Measurements from ENCODE around the gene SAMD11. TPM values are rescaled to one million over a fixed set of nuclear protein-coding genes. Genes with fewer than 3 reads are reported as not detected.
"Not testable (repeated sequence)": the region's sequence is repeated elsewhere in the genome, so short reads cannot be mapped to it uniquely, and the experiment has no call there.

The SAMD11 gene
- total RNA-seq, 4 donors from 2014 or later, result 2.2 to 26.9 (median 3.0) TPM; not detected in 1

DNA sequence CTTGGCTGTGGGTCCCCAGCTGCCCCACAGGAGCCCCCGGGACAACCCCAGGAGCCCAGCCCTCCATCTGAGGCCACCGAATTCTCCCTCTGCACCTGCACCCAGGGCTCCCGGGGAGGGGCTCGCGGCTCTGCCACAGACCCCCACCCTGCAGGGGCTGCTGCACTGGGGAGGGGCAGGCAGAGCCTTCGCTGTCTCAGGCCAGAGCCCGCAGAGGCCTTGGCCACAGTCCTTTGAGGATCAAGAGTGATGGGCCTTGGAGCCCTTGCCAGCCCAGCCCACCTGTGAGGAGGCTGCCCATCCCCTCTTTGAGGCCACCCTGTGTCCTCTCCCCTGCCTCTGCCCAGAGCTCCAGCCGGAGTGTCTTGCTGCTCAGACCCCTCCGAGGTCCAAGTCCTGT lies 51.6 kb downstream of the SAMD11 start:
- no peak overlapping the region for H3K27ac ChIP-seq
- DNase-seq, result no peak

DNA sequence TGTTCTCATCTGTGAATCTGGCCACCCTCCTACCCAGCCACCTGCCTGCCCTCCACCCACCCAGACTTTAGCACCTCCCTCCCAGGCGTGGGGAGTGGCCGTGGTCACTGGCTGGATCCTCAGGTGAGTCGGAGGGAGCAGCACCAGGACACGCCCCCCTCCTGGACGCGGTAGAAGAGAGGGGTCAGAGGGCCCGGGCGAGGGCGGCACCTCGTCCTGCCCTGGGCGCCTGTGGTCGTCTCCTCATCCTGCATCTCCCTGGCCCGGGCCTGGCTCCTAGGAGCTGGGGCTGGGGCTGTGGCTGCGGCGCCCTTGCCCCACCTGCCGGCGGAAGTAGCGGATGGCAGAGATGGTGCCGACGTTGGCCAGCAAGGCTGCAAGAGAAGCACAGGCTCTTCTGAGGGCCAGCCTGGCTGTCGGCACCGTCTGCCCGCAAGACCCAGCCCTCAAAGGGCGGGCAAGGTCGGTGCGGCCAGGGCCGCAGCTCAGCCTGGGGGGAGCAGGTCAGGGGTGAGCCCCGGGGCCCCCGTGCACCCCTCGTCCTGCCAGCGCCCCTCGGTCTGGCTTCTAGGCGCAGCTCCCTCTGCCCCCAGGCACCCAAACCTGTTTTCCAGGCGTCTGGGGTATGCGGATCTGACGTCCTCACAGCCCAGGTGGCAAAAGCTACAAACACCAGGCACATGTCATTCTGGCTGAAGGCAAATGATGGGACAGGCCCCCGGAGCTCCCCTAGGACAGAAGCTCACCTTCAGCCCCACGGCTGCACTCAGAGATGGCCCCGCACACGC lies 52.4 kb downstream of the SAMD11 start:
- TF ChIP-seq POLR2A (IDR thresholded peaks at IDR 0.05), result no peak
- TF ChIP-seq, protein P1, sequence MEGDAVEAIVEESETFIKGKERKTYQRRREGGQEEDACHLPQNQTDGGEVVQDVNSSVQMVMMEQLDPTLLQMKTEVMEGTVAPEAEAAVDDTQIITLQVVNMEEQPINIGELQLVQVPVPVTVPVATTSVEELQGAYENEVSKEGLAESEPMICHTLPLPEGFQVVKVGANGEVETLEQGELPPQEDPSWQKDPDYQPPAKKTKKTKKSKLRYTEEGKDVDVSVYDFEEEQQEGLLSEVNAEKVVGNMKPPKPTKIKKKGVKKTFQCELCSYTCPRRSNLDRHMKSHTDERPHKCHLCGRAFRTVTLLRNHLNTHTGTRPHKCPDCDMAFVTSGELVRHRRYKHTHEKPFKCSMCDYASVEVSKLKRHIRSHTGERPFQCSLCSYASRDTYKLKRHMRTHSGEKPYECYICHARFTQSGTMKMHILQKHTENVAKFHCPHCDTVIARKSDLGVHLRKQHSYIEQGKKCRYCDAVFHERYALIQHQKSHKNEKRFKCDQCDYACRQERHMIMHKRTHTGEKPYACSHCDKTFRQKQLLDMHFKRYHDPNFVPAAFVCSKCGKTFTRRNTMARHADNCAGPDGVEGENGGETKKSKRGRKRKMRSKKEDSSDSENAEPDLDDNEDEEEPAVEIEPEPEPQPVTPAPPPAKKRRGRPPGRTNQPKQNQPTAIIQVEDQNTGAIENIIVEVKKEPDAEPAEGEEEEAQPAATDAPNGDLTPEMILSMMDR (IDR thresholded peaks at IDR 0.05), result peak; percentile 53 to 85 (median 77)
- no peak for TF ChIP-seq EP300 (IDR thresholded peaks at IDR 0.05; ENCODE audit: low read depth)
- TF ChIP-seq POLR2AphosphoS5 (IDR thresholded peaks at IDR 0.05), result no peak
- WGBS, 2 donors (ENCODE audit: low coverage in 1 of 2), result 9% methylated on average over 39 of the region's 40 CpGs; no CpG with 5 or more reads in 1 of the 2 donors
- Histone ChIP-seq H3K27ac (peak overlapping the region in 3 of 4 donors; percentile 43 to 60 (median 56)), H3K36me3 (no peaks in the 10 kb centered on the region), H3K9me3 (no peaks in the 10 kb centered on the region), H3K27me3 (peaks cover 58% of the 10 kb centered on the region), H3K4me1 (peaks cover 0 to 9% (median 7%) of the 10 kb centered on the region in 4 donors), H3K4me3 (peak overlapping the region in 2 of 4 donors; percentile 30 to 44)
- intact Hi-C loops (cut with DNase I; ENCODE audit: low total_unique reads), result no loop called here
- in situ Hi-C loops (cut with MboI; ENCODE audit: low pct_ligation_motif_present in 1 of 4, low pct_unique_long_range_greater_than_20kb in 1 of 4, low sequenced_read_pairs in 3 of 4), result no loop called here
- peak; percentile 67 for DNase-seq

More for the DNA sequence above, 51.6 kb downstream of the SAMD11 start:
- TF ChIP-seq, protein P1 (IDR thresholded peaks at IDR 0.05), result no peak
- no peak for TF ChIP-seq EP300 (IDR thresholded peaks at IDR 0.05; ENCODE audit: low read depth)
- no peak for TF ChIP-seq POLR2A (IDR thresholded peaks at IDR 0.05)
- no peak for TF ChIP-seq POLR2AphosphoS5 (IDR thresholded peaks at IDR 0.05)
- in situ Hi-C loops (cut with MboI; ENCODE audit: low pct_ligation_motif_present in 1 of 4, low pct_unique_long_range_greater_than_20kb in 1 of 4, low sequenced_read_pairs in 3 of 4) (no loop called here), intact Hi-C loops (cut with DNase I; ENCODE audit: low total_unique reads) (no loop called here)
- Histone ChIP-seq H3K4me3 (no peak overlapping the region), H3K36me3 (no peaks in the 10 kb centered on the region), H3K9me3 (no peaks in the 10 kb centered on the region), H3K4me1 (peaks cover 0 to 9% (median 7%) of the 10 kb centered on the region in 4 donors), H3K27me3 (peaks cover 58% of the 10 kb centered on the region)
- WGBS, 2 donors (ENCODE audit: low coverage in 1 of 2), result 54% methylated on average over 7 of the region's 9 CpGs; no CpG with 5 or more reads in 1 of the 2 donors

DNA sequence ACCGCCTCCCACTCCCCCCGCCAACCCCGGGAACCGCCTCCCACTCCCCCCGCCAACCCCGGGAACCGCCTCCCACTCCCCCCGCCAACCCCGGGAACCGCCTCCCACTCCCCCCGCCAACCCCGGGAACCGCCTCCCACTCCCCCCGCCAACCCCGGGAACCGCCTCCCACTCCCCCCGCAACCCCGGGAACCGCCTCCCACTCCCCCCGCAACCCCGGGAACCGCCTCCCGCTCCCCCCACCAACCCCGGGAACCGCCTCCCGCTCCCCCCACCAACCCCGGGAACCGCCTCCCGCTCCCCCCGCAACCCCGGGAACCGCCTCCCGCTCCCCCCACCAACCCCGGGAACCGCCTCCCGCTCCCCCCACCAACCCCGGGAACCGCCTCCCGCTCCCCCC lies 53.1 kb downstream of the SAMD11 start:
- H3K4me3 ChIP-seq; H3K36me3 ChIP-seq; H3K9me3 ChIP-seq; H3K27ac ChIP-seq; DNase-seq; intact Hi-C loops (cut with DNase I; ENCODE audit: low total_unique reads); H3K4me1 ChIP-seq; in situ Hi-C loops (cut with MboI; ENCODE audit: low pct_ligation_motif_present in 1 of 4, low pct_unique_long_range_greater_than_20kb in 1 of 4, low sequenced_read_pairs in 3 of 4): not testable (repeated sequence)
- WGBS, 2 donors (ENCODE audit: low coverage in 1 of 2), result no CpG with 5 or more reads among the region's 39 CpGs
- peaks cover 58% of the 10 kb centered on the region for H3K27me3 ChIP-seq

DNA sequence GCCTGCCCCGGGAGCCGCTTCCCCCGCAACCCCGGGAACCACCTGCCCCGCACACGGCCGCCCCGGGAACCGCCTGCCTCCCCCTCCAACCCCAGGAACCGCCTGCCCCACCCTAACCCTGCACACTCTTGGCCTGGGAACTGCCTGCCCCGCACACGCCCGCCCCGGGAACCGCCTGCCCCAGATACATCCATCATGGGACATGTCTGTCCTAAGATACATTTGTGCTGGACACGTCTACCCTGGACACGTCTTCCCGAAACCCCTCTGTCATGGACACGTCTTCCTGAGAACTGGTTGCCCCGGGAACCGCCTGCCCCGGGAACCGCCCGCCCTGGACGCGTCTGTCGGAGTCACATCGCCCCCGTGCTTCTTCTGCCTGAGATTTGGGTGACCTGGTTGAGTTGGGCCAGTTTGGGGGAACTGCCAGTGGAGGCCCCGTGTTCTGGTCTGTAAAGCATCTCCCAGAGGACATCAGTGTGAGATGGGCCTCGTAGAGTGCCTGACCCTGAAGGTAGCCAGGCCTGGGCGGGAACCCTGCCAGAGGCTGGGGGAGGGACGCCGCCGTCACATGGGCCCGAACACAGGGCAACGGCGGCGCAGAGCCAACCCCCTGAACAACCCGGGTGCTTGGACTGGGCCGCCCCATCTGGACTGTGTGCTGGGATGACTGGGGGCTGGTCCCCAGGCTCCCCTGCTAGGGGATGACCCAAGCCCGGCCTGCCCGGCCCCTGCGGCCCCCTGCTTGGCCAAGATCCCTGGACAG lies 54.5 kb downstream of the SAMD11 start:
- no peak for DNase-seq
- WGBS, 2 donors (ENCODE audit: low coverage in 1 of 2), result 71% methylated on average over 31 of the region's 44 CpGs; no CpG with 5 or more reads in 1 of the 2 donors
- peaks cover 0 to 9% (median 7%) of the 10 kb centered on the region in 4 donors for H3K4me1 ChIP-seq
- H3K27ac ChIP-seq, result no peak overlapping the region
- H3K36me3 ChIP-seq, result no peaks in the 10 kb centered on the region
- TF ChIP-seq POLR2A (IDR thresholded peaks at IDR 0.05) (no peak), POLR2AphosphoS5 (IDR thresholded peaks at IDR 0.05) (no peak), EP300 (IDR thresholded peaks at IDR 0.05; ENCODE audit: low read depth) (no peak)
- TF ChIP-seq, protein P1 (IDR thresholded peaks at IDR 0.05), result no peak
- H3K4me3 ChIP-seq, result no peak overlapping the region
- in situ Hi-C loops (cut with MboI; ENCODE audit: low pct_ligation_motif_present in 1 of 4, low pct_unique_long_range_greater_than_20kb in 1 of 4, low sequenced_read_pairs in 3 of 4), result no loop called here
- intact Hi-C loops (cut with DNase I; ENCODE audit: low total_unique reads), result no loop called here
- H3K9me3 ChIP-seq, result no peaks in the 10 kb centered on the region
- peaks cover 58% of the 10 kb centered on the region for H3K27me3 ChIP-seq

All from transverse colon (tissue), 4 donors.